ENCODE measurements around the gene RPLP1.
A peak's percentile ranks its signal among the peaks of the same experiment; 100 is the strongest.
"Not testable (repeated sequence)": the region's sequence is repeated elsewhere in the genome, so short reads cannot be mapped to it uniquely, and the experiment has no call there.

Gene RPLP1

GRCh38 chr15:69443032-69443611 lies 9.5 kb upstream of the RPLP1 start:
- no peak for DNase-seq

GRCh38 chr15:69444686-69445085 lies 7.9 kb upstream of the RPLP1 start:
- DNase-seq, result no peak

GRCh38 chr15:69446953-69447352 lies 5.7 kb upstream of the RPLP1 start:
- DNase-seq, result no peak

GRCh38 chr15:69450221-69450620 lies 2.4 kb upstream of the RPLP1 start:
- not testable (repeated sequence) for DNase-seq

GRCh38 chr15:69450968-69451695 lies 1.5 kb upstream of the RPLP1 start:
- no peak for DNase-seq

- no peak for DNase-seq
Measured at GRCh38 chr15:69451951-69452691, 497 bp upstream of the RPLP1 start.

GRCh38 chr15:69454953-69455352 lies 2.3 kb downstream of the RPLP1 start:
- DNase-seq, result no peak

GRCh38 chr15:69456208-69457166 lies 3.9 kb downstream of the RPLP1 start:
- no peak for DNase-seq

GRCh38 chr15:69457304-69458280 lies 5.0 kb downstream of the RPLP1 start:
- no peak for DNase-seq

- DNase-seq, result no peak
Measured at GRCh38 chr15:69459066-69459465, 6.4 kb downstream of the RPLP1 start.

- no peak for DNase-seq
Measured at GRCh38 chr15:69460481-69460880, 7.9 kb downstream of the RPLP1 start.

GRCh38 chr15:69462030-69462492 lies 9.4 kb downstream of the RPLP1 start:
- no peak for DNase-seq

- peak; percentile 93 for DNase-seq
Measured at GRCh38 chr15:69462493-69463181, 10.0 kb downstream of the RPLP1 start.

- no peak for DNase-seq
Measured at GRCh38 chr15:69463182-69463756, 10.7 kb downstream of the RPLP1 start.

GRCh38 chr15:69465253-69465652 lies 12.6 kb downstream of the RPLP1 start:
- DNase-seq, result no peak

GRCh38 chr15:69466733-69467132 lies 14.1 kb downstream of the RPLP1 start:
- no peak for DNase-seq

GRCh38 chr15:69467636-69468035 lies 15.0 kb downstream of the RPLP1 start:
- no peak for DNase-seq

- DNase-seq, result no peak
Measured at GRCh38 chr15:69468241-69469121, 15.9 kb downstream of the RPLP1 start.

- DNase-seq, result no peak
Measured at GRCh38 chr15:69469467-69470201, 17.0 kb downstream of the RPLP1 start.

Measured in hippocampal formation (tissue), 2 donors.